Thoracic aorta (tissue), 2 donors: Measurements from ENCODE around the gene NACA2. TPM values are rescaled to one million over a fixed set of nuclear protein-coding genes. Genes with fewer than 3 reads are reported as not detected.

Source experiments
- ATAC-seq: fragments of 150-250 bp; one replicate; pipeline ENCODE4 v1.8.0; 2017; ENCODE audit warnings: low read depth; ENCODE audit not compliant: insufficient number of reproducible peaks, low FRiP score
- DNase-seq: peaks from one replicate; pipeline ENCODE4 v3.0.0-alpha.2; 2020; ENCODE audit warnings: low spot score
- H3K27ac ChIP-seq, 2 donors: fragments of 200-600 bp; sonication (generic); 1 replicate in 1 of 2; 2 replicates in 1 of 2; pipeline ENCODE4 v1.5.1; 2016; ENCODE audit warnings: mild to moderate bottlenecking in 2 of 2, moderate library complexity in 2 of 2
- H3K27me3 ChIP-seq: fragments of 200-600 bp; sonication (generic); replicated peaks from 2 replicates; pipeline ENCODE4 v1.6.0; 2016; ENCODE audit warnings: mild to moderate bottlenecking; ENCODE audit not compliant: insufficient read depth
- H3K36me3 ChIP-seq: fragments of 200-600 bp; sonication (generic); one replicate; pipeline ENCODE4 v1.5.1; 2016
- H3K4me1 ChIP-seq, 2 donors: fragments of 200-600 bp; sonication (generic); 1 replicate in 1 of 2; 2 replicates in 1 of 2; pipeline versions ENCODE4 v1.5.1 to v1.6.0; 2016; ENCODE audit warnings: low read depth in 2 of 2, mild to moderate bottlenecking in 1 of 2; ENCODE audit not compliant: control insufficient read depth in 1 of 2
- H3K4me3 ChIP-seq: fragments of 200-600 bp; sonication (generic); 2 replicates; pipeline ENCODE4 v1.5.1; 2016; ENCODE audit warnings: mild to moderate bottlenecking
- H3K9me3 ChIP-seq: fragments of 200-600 bp; sonication (generic); 2 replicates; pipeline ENCODE4 v1.5.1; 2016
- CTCF ChIP-seq: fragments of 200-600 bp; sonication (generic); IDR thresholded peaks from one replicate; pipeline ENCODE4 v1.5.1; 2019; ENCODE audit warnings: antibody characterized with exemption
- total RNA-seq, 2 donors: library from RNA; depleted of rRNA; stranded (reverse); fragments of >200 nt; gene quantifications; one replicate each; pipeline versions ENCODE4 v1.1.0 to v1.2.3, GENCODE V29; 2016

The NACA2 gene
- total RNA-seq, 2 donors from 2014 or later = not detected

GRCh38 chr17:61565213-61565612 lies 25.8 kb downstream of the NACA2 start:
- Histone ChIP-seq H3K36me3 (no peaks in the 10 kb centered on the region), H3K4me1 (no peaks in the 10 kb centered on the region), H3K27me3 (no peaks in the 10 kb centered on the region), H3K27ac (no peak overlapping the region), H3K4me3 (no peak overlapping the region), H3K9me3 (no peaks in the 10 kb centered on the region)
- no peak for TF ChIP-seq CTCF
- ATAC-seq (no peak), DNase-seq (no peak)

GRCh38 chr17:61562287-61562686 lies 28.7 kb downstream of the NACA2 start:
- no peaks in the 10 kb centered on the region for H3K36me3 ChIP-seq
- no peak for TF ChIP-seq CTCF
- H3K27me3 ChIP-seq = no peaks in the 10 kb centered on the region
- H3K27ac ChIP-seq = no peak overlapping the region
- H3K9me3 ChIP-seq = no peaks in the 10 kb centered on the region
- no peaks in the 10 kb centered on the region for H3K4me1 ChIP-seq
- DNase-seq (no peak), ATAC-seq (no peak)
- no peak overlapping the region for H3K4me3 ChIP-seq

- Histone ChIP-seq H3K4me3 (no peak overlapping the region), H3K4me1 (no peaks in the 10 kb centered on the region), H3K36me3 (no peaks in the 10 kb centered on the region), H3K9me3 (no peaks in the 10 kb centered on the region), H3K27ac (no peak overlapping the region), H3K27me3 (no peaks in the 10 kb centered on the region)
- ATAC-seq = no peak
- no peak for DNase-seq
- no peak for TF ChIP-seq CTCF
These were observed 29.7 kb downstream of the NACA2 start for GRCh38 chr17:61561354-61561753.

GRCh38 chr17:61560071-61560470 lies 30.9 kb downstream of the NACA2 start:
- ATAC-seq (no peak), DNase-seq (no peak)
- Histone ChIP-seq H3K4me3 (no peak overlapping the region), H3K36me3 (no peaks in the 10 kb centered on the region), H3K27me3 (no peaks in the 10 kb centered on the region), H3K9me3 (no peaks in the 10 kb centered on the region), H3K4me1 (no peaks in the 10 kb centered on the region), H3K27ac (no peak overlapping the region)
- no peak for TF ChIP-seq CTCF

GRCh38 chr17:61556224-61557188 lies 34.5 kb downstream of the NACA2 start:
- Histone ChIP-seq H3K27me3 (no peaks in the 10 kb centered on the region), H3K4me1 (no peaks in the 10 kb centered on the region), H3K4me3 (no peak overlapping the region), H3K27ac (no peak overlapping the region), H3K36me3 (no peaks in the 10 kb centered on the region), H3K9me3 (no peaks in the 10 kb centered on the region)
- ATAC-seq = no peak
- no peak for DNase-seq
- TF ChIP-seq CTCF = no peak
